Fibroblast of skin of right biceps (primary cell): ENCODE data around the gene LAMTOR1.

ENCODE experiments used
- DNase-seq: peaks from one replicate; pipeline ENCODE4 v3.0.0-alpha.2; 2013

Gene LAMTOR1

DNA sequence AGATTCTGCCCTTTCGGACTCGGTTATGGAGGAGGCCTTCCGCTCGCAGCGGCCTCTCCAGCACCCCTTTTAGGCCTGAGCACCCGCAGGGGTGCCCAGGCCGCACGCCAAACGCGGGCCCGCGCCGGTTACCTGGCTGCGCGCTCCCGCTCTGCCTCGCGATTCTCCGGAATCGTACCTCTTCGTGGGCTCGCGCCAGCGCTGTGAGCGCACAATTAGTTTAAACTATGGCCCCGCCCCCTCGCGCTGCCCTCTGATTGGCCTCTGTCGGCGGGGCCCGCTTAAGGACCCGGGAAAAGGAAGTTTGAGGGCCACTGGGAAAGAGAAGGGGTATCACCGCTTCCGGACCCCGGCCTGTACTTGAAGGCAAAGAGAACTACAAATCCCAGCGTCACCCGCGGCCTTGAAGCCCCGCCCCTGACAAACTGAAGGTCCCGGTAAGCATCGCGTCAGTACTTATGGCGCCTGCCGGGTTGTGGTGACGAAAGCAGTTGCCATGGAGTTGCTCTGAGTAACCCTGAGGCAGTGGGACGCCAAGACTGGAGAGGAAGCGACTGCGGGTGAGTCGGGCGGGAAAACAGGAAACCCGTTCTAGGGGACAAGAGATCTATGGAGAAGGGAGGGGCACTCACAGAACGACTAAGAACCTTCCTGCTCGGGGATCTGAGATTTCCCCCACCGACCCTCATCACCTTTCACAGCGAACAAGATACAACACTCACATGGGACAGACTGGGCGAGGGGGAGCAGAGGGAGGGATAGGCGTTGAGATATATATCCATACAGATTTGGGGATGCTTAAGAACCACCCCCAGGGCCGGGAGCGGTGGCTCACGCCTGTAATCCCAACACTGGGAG is 22.5 kb downstream of the LAMTOR1 start, which contains the start of the genes LRRC51 and NUMA1:
Gene LRRC51, plus strand, starts transcription at position 525 of the 858 bp plus-strand sequence. CDS start 8,234 bp downstream, outside the sequence.
Gene NUMA1, minus strand, starts transcription at position 217 of the 858 bp plus-strand sequence. CDS start 44,599 bp downstream, outside the sequence.
- peak; percentile 100 for DNase-seq

DNA sequence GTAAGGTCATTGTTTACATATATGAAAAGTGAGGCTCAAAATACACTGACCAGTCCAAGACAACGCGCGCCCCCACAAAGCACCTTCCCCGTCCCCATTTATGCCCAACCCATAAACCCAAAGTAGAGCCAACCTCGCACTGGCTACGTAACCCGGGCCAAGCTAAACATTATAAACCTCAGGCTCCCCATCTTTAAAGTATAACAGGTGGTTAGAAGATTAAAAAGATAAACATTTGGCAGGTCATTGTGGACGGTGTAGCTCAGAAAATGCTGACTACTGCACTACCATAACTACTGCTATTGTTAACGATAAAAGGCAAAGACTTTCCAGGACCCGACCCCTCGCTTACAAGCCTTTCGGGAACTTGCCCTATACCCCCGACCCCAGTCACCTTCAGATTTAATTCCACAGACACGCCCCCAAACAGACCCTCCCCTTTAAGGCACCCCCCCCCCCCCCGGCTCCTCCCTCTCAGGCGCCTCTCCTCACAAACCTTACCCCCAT is 23.2 kb downstream of the LAMTOR1 start:
- DNase-seq = no peak

DNA sequence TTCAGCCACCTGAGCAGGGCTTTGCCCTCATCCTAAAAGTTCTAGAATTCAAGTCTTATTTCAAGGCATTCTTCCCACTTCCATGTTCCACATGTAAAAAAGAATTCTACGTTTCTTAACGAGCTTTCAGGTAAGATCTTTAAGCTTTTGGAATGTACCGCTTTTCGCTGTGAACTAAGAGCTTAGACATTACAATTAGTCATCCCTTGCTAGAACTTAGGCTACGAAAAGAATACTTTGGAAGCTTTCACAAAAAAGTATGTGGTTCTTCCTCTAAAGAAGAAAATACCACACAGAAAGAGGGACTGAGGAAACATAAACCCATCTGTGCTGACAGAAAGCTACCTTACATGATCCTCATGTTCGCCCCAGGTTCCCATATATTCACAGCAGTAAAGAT is 24.6 kb downstream of the LAMTOR1 start:
- DNase-seq = no peak

DNA sequence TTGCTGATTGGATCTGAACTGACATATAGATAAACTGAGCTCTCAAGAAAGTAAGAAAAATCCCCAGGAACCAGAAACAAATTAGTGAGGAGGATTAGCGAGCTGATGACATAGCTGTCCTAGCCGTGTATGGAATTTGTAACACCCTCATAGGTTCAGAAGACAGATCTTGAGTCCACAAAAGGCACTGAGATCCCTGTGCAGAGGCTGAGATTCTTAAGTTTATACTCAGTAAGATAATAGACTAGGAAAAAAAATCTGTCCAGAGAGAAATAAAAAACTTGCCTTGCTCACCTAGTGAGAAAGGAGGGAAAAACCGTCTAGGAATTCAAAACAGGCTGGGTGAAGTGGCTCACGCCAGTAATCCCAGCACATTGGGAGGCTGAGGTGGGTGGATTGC is 27.3 kb downstream of the LAMTOR1 start:
- no peak for DNase-seq

DNA sequence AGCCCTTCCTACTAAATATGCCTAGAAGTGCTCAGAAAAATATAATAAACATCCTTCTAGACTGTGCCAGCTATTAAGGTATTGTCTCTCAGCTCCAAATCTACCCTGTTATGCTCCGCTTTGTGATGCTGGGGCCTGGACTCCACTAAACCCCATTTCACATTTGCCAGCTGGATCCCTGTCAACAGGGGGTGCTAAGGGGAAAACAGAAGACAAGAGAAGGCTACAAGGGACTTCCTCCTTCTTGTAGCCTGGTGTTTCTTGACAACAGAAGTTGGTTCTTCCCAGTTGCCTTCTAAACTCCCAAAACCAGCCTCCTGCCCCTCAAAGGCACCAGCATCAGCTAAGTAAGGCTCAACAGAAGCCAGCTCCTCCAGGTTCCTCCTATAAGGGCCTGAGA is 28.0 kb downstream of the LAMTOR1 start:
- peak; percentile 22 for DNase-seq

DNA sequence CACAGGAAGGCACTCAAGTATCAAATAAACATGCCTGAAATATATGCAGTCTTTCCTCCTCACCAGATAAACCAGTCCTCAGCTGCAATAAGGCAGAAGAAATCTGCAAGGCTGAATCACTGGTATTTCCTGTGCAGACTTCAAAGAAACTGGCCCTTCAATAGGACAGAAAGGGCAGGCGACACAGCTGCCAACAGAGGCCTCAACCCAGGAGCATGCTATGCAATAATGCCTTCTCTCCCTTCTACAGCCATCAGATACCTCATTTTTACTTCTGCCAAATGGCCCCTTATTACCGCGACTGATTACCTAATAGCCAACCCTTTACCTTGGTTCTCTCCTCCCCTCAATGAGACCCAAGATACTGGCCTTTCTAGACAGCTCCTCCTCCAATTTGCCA is 30.7 kb downstream of the LAMTOR1 start:
- peak; percentile 81 for DNase-seq

DNA sequence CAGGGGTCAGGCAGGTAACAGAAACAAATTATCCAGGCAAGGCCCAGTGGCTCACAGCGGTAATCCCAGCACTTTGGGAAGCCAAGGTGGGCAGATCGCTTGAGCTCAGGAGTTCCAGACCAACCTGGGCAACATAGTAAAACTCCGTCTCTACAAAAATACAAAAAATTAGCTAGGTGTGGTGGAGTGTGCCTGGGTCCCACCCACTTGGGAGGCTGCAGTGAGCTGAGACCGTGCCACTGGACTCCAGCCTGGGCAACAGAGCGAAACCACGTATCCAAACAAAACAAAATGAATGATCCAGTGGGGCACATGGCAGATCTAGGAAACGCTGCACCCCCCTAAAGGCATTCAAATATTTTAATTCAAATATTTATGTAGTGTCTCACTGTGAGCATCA is 32.6 kb downstream of the LAMTOR1 start:
- no peak for DNase-seq

DNA sequence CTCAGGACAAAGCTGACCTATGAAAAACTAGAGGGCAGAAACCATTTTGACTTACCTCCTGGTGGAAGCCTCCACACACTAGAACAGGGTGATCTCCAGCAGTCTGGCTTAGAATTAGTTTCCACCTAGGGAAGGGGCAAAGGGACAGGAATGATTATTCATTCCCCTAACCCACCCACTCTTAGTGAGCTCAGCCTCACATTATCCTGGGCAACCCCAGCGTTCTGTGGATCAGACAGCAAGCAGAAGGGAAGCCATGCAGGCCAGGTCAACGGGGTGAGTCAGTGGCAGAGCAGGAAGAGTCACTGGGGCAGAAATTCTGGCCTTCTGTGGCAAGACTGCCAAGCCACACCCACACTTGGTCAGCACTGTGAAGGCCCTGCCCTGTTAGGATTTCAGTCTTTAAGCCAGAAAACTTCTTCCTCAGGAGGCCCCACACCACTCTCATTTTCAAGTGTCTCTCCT is 33.3 kb downstream of the LAMTOR1 start:
- peak; percentile 70 for DNase-seq

DNA sequence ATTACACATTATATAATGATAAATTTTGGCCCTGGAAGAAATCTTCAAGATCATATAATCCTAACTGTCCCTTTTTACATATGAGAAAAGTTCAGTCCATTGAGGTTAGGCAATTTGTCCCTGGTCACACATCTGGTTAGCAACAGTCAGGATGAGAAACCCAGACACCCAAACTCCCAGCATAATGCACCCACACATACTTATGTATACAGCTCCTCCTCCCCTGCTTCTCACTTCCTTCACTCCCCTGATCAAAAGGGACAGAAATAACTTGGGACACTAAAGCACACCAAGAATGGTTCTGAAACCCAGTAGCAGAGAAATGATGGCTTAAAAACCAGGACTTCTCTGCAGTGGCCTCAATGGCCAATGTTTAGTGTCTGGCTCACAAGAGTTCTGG is 33.9 kb downstream of the LAMTOR1 start:
- DNase-seq = no peak

DNA sequence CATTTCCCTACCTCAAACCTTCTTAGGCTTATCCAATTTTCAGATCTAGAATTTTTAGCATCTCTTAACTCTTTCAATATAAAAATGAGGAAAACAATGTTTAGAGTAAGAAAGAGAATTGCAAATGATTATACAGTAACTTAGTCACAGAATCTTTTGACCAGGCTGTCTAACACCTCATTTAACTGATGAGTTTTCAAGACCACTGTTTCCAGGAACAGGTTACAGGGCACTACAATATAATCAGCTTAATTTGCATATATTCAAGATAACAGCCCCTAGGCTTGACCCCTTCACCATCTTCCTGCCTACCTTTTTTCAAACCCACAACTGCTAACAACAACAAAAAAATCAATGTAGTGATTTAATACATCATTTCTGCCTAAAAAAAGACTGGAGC is 35.4 kb downstream of the LAMTOR1 start:
- DNase-seq = no peak

DNA sequence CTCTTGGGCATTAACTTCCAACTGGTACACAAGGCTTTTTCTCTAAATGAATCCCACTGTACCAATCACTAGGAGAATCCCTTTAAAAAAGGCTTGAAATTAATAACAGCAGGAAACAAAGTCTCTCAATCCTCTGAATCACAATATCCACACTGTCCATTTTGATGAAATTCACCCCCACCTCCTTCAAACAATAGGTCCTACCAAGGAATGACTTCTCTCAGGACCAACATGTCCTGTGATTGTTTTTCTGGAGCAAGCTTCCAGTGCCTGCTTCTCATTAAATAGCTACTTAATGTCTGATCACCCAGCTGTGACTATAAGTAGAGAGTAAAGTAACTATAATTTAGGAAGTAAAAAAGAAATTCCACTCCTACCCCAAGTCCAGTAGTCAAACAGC is 35.8 kb downstream of the LAMTOR1 start:
- no peak for DNase-seq

DNA sequence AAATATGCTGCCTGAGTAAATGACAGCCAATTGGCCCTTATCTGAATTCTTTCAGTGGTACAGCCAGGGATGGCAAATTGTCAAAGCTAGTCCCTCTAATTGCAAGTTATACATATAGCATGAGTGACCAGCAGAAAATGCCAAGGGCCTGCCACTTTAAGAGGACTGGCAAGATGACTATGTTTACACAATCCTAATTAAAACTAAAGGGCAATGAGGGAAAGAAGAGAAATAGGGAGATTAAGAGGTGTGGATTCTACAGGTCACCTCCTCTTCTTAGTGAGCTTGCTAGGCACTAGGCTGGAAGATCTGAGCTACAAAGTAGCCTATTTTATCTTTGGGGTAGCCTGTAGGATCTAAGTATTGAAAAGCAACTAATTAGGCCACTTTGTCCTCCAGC is 36.2 kb downstream of the LAMTOR1 start:
- no peak for DNase-seq

DNA sequence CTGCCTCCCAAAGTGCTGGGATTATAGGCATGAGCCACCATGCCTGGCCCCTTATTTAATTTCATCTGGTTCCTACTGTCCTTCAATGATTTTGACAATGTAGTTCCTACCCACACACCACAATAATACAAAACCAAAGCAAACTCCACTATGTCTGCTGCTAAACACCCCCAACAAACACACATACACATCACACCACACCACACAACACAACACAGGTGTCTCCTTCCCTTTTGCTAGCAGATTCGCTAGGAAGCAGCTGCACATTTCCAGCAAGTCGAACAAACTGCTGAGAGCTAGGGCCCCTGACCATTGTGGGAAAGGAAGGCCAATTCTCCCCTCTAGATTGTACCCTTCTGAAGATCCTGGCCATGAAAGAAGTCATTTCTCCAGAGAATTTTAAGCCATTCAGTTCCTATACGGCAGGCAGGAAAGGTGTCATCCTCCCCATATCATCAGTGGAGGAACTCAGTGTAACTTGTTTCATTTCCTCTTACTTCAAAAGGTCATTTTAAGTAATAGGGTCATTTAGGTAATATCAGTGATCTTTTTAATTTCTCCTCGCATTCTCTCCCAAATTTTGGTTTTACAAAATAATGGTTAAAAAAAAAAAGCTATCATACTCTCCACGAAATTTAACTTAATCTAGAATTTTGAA is 41.2 kb downstream of the LAMTOR1 start:
- DNase-seq = no peak

DNA sequence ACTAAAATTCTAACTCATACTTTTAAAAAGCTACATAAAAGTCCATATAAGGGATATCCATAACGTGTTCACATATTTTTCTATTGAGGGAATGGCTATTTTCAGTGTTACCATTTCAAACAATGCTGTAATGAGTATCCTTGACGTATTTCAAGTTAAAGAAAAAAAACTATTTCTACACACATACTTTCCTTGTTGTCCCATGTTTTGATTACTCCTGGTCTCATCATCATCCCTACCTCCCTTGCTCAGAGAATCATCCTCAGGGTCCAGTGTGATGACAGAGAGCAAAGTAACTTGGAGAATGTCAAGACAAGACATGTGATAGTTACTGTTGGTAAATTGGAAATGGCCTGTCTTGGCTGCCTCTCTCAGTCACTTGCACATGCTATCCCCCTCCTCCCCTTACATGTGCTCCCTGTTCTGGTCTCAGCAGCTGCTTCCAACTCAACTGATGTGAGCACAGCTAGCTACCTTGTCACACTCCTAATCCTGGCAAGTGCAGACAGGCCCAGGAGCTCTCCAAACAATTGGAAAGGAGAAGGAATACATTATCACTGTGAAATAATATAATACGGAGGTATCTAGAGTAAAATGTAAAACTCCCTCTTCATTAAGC is 44.6 kb downstream of the LAMTOR1 start:
- peak; percentile 76 for DNase-seq

DNA sequence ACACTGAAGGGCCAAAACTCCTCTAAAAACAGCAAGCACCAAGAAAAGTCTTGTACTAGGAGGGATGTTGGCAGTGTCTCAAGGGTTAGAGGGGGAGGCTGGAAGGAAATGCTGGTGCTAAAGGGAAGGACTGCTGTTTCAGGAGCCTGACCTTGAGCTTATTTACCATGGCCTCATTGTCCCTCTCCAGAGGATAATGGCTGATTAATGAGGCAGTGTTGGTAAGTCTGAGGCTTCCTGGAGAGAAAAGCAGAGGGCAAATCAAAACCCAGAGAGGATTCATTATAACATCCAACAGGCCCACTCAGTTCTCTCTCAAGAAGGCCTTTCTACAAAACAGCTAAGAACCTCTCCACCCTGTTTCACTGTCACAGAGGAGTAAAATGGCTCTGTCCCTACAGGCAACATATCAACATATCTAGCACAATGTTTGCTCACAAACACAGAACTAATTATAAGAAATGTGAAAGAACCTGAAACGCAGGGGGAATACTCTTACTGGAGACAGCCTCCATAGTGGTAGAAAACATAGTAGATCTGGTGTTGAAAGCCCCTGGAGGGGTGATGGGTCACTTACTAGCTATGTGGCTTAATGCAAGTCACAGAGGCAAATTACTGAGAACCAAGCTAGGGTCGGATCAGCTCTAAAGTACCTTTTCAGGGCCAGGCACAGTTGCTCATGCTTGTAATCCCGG is 54.2 kb downstream of the LAMTOR1 start:
- no peak for DNase-seq
